ENCODE data around the gene TSHZ2.

- no peak for TF ChIP-seq YY1 (IDR thresholded peaks at IDR 0.05; ENCODE audit: insufficient read depth, insufficient read length)
- TF ChIP-seq ZNF274 (IDR thresholded peaks at IDR 0.05; ENCODE audit: low read depth, low read length), result no peak
- no peak for TF ChIP-seq SUZ12 (IDR thresholded peaks at IDR 0.05; ENCODE audit: extremely low read depth, insufficient read depth, insufficient read length)
Observed at GRCh38 chr20:53319716-53320115, 347.6 kb downstream of the TSHZ2 start.

All from NT2/D1 (cell line).